Measurements from ENCODE around the gene TH.

DNA sequence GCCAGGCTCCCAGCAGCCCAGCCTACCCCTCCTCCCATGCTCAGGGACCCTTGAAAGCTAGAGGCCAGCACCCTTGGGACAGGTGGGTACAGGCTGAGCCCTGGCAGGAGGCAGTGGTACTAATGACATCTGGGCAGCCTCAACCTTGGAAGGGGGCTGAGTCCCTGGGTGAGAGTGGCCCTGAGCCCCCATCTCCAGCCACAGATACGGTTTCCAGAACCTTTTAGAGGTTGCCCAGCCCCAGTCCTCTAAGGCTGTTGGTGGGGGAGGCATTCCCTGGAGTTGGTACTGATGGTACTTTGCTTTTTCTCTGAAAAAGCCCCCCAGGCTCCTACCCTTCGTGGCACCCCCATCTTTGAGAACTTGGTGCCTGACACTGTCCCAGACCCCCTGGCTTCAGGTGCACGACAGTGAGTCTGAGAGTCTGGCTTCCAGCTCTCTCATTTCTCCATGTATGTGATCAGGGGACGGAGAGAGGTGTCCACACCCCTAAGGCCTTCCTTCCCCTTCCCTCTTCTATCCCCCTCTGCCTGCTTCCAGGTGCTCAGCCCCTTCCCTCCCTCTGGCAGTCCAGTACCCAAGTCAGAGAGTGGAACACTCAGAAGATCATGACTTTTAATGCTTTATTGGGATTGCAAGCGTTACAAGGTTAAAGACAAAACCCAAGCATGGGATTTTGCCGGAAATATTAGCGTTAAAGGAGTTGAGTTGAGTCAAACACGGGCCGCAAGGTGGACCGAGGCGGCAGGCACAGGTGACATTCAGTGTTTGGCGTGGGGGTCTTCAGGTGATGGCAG, 42.9 kb downstream of the TH start:
- TF ChIP-seq, protein P1, sequence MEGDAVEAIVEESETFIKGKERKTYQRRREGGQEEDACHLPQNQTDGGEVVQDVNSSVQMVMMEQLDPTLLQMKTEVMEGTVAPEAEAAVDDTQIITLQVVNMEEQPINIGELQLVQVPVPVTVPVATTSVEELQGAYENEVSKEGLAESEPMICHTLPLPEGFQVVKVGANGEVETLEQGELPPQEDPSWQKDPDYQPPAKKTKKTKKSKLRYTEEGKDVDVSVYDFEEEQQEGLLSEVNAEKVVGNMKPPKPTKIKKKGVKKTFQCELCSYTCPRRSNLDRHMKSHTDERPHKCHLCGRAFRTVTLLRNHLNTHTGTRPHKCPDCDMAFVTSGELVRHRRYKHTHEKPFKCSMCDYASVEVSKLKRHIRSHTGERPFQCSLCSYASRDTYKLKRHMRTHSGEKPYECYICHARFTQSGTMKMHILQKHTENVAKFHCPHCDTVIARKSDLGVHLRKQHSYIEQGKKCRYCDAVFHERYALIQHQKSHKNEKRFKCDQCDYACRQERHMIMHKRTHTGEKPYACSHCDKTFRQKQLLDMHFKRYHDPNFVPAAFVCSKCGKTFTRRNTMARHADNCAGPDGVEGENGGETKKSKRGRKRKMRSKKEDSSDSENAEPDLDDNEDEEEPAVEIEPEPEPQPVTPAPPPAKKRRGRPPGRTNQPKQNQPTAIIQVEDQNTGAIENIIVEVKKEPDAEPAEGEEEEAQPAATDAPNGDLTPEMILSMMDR (IDR thresholded peaks at IDR 0.05): no peak
- no peak for TF ChIP-seq POLR2A (IDR thresholded peaks at IDR 0.05)
